Measurements from ENCODE around the gene AMH. TPM values are rescaled to one million over a fixed set of nuclear protein-coding genes. Genes with fewer than 3 reads are reported as not detected.

Gene AMH
- total RNA-seq, 2 experiments from 2014 or later, result 4.5 to 6.1 TPM

DNA sequence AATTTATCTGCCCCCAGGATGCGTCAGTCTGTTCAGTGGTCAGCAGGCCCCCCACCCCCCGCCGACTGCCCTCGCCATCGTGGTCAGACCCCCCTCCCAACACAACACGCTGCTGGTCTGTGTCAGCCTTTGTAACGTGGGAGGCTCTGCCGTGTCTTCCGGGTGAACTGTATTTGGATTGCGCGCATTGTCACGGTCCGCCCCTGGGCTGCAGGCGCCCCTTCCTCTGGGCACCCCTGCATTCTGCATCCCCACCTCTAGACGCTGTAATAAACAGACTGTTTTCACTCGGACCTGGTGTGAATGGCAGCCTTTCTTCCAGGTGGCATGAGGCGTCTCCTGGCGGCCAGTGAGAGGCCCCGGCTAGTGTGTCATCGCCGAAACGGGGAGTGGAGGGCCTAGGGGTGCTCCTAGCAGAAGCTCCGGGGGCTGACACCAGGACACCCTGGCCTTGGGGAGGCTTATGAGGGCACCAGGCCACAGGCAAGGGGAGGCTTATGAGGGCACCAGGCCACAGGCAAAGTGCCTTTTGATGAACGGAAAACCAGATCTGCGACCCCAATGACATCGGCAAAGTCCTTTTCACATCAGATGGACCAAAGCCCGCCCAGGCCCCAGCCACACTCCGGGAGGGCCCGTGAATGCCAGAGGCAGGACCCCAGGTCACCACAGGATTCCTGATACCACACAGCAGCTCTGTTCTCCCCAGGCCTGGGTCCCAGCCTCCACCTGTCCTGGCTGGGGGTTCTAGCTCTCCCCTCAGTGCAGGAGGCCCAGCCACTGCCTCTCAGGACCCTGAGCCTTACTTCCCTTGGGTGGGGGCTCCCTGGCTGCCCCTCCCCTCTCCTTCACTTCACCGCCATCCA, 16.6 kb upstream of the AMH start:
- H3K36me3 Mint-ChIP-seq (ENCODE audit: low read depth), result peaks cover 41% of the 10 kb centered on the region
- H3K4me3 Mint-ChIP-seq, result no peak overlapping the region
- H3K9me3 Mint-ChIP-seq, result no peaks in the 10 kb centered on the region
- ATAC-seq (no peak), DNase-seq (no peak)
- peaks cover 18% of the 10 kb centered on the region for H3K4me1 Mint-ChIP-seq (ENCODE audit: low read depth)
- TF ChIP-seq, protein P1, sequence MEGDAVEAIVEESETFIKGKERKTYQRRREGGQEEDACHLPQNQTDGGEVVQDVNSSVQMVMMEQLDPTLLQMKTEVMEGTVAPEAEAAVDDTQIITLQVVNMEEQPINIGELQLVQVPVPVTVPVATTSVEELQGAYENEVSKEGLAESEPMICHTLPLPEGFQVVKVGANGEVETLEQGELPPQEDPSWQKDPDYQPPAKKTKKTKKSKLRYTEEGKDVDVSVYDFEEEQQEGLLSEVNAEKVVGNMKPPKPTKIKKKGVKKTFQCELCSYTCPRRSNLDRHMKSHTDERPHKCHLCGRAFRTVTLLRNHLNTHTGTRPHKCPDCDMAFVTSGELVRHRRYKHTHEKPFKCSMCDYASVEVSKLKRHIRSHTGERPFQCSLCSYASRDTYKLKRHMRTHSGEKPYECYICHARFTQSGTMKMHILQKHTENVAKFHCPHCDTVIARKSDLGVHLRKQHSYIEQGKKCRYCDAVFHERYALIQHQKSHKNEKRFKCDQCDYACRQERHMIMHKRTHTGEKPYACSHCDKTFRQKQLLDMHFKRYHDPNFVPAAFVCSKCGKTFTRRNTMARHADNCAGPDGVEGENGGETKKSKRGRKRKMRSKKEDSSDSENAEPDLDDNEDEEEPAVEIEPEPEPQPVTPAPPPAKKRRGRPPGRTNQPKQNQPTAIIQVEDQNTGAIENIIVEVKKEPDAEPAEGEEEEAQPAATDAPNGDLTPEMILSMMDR (IDR thresholded peaks at IDR 0.05), result no peak
- CTCF ChIA-PET, result interaction anchor here (1.4 kb wide), 1 partner anchor 30 kb away, joined by 3 read pairs; no protein-coding TSS in a partner anchor
- no peaks in the 10 kb centered on the region for H3K27me3 Mint-ChIP-seq
- intact Hi-C loops (cut with micrococcal nuclease), result loop anchor here (10.0 kb wide), 1 partner anchor 58 kb away; no protein-coding TSS in a partner anchor
- POLR2A ChIA-PET, result interaction anchor here (1.0 to 2.2 kb wide), 9 partner anchors 8 to 64 kb away, joined by 3 to 11 read pairs (median 5); no protein-coding TSS in a partner anchor
- H3K27ac Mint-ChIP-seq, result peak overlapping the region; percentile 61

DNA sequence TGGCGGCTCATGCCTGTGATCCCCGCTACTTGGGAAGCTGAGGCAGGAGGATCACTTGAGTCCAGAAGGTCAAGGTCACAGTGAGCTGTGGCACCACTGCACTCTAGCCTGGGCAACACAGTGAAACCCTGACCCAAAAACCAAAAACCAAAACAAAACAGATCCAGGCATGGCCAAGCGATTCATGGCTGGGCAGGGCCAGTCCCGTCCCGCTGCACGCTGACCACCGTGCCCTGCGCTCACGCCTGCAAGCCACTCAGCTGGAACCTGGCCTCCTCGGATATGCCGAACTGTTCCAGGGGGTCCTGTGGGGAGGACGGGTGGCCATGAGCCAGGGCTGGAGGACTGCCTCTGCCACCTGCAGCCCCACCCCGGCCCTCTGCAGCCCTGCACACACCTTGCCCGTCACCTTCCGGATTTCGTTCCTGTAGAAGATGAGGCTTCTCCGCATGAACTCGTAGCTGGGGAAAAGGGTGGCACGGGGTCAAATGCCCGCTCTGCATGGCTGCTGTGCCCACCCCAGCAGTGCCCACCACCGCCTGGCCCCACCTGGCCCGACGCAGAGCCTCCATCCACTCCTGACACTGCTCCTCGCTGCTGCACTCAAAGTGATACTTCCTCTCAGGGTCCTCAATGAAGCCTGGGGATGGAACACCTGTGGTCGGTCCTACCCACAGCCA, 15.4 kb upstream of the AMH start:
- Mint-ChIP-seq H3K4me1 (ENCODE audit: low read depth) (peaks cover 31% of the 10 kb centered on the region), H3K27me3 (no peaks in the 10 kb centered on the region), H3K4me3 (peak overlapping the region; percentile 92), H3K9me3 (no peaks in the 10 kb centered on the region), H3K36me3 (ENCODE audit: low read depth) (peaks cover 49% of the 10 kb centered on the region), H3K27ac (peak overlapping the region; percentile 56)
- DNase-seq (no peak), ATAC-seq (no peak)
- TF ChIP-seq, protein P1 (IDR thresholded peaks at IDR 0.05), result no peak
- intact Hi-C loops (cut with micrococcal nuclease), result loop anchor here (10.0 kb wide), 1 partner anchor 59 kb away; no protein-coding TSS in a partner anchor
- ChIA-PET CTCF (interaction anchor here (1.0 to 1.4 kb wide), 2 partner anchors 28 to 78 kb away, joined by 3 to 5 read pairs; no protein-coding TSS in a partner anchor), POLR2A (interaction anchor here (0.9 to 2.2 kb wide), 15 partner anchors 9 to 179 kb away, joined by 3 to 11 read pairs (median 3); no protein-coding TSS in a partner anchor)

GRCh38 chr19:2234996-2235380, 14.1 kb upstream of the AMH start:
- H3K27me3 Mint-ChIP-seq, result no peaks in the 10 kb centered on the region
- ATAC-seq, result no peak
- peak overlapping the region; percentile 85 for H3K27ac Mint-ChIP-seq
- ChIA-PET CTCF (interaction anchor here (1.0 to 2.0 kb wide), 5 partner anchors 16 to 79 kb away, joined by 3 to 7 read pairs (median 5); no protein-coding TSS in a partner anchor), POLR2A (interaction anchor here (0.8 to 1.7 kb wide), 11 partner anchors 8 to 196 kb away, joined by 3 to 8 read pairs (median 3); no protein-coding TSS in a partner anchor)
- peak overlapping the region; percentile 92 for H3K4me3 Mint-ChIP-seq
- H3K4me1 Mint-ChIP-seq (ENCODE audit: low read depth), result peaks cover 40% of the 10 kb centered on the region
- DNase-seq, result no peak
- intact Hi-C loops (cut with micrococcal nuclease), result loop anchor here (10.0 kb wide), 1 partner anchor 60 kb away; no protein-coding TSS in a partner anchor
- H3K9me3 Mint-ChIP-seq, result no peaks in the 10 kb centered on the region
- TF ChIP-seq, protein P1 (IDR thresholded peaks at IDR 0.05), result no peak
- H3K36me3 Mint-ChIP-seq (ENCODE audit: low read depth), result peaks cover 53% of the 10 kb centered on the region

- peaks cover 56% of the 10 kb centered on the region for H3K36me3 Mint-ChIP-seq (ENCODE audit: low read depth)
Measured at GRCh38 chr19:2235381-2236063, 13.6 kb upstream of the AMH start.

More at GRCh38 chr19:2235381-2236063, 13.6 kb upstream of the AMH start:
- intact Hi-C loops (cut with micrococcal nuclease), result loop anchor here (10.0 kb wide), 1 partner anchor 61 kb away; no protein-coding TSS in a partner anchor
- ChIA-PET CTCF (interaction anchor here (0.7 to 2.0 kb wide), 10 partner anchors 14 to 92 kb away, joined by 3 to 7 read pairs (median 4); partner anchors contain the start of genes LSM7 and SPPL2B), POLR2A (interaction anchor here (0.6 to 1.7 kb wide), 18 partner anchors 9 to 195 kb away, joined by 3 to 8 read pairs (median 3); no protein-coding TSS in a partner anchor)
- DNase-seq (peak; percentile 35), ATAC-seq (no peak)
- no peaks in the 10 kb centered on the region for H3K9me3 Mint-ChIP-seq
- H3K27ac Mint-ChIP-seq, result peak overlapping the region; percentile 85
- peak overlapping the region; percentile 92 for H3K4me3 Mint-ChIP-seq
- H3K4me1 Mint-ChIP-seq (ENCODE audit: low read depth), result peaks cover 44% of the 10 kb centered on the region
- no peaks in the 10 kb centered on the region for H3K27me3 Mint-ChIP-seq
- TF ChIP-seq, protein P1 (IDR thresholded peaks at IDR 0.05), result no peak

All from activated CD8-positive, alpha-beta T cell treated with anti-CD3 and anti-CD28 coated beads for 36 hours (primary cell).